ENCODE measurements around the gene DNASE2B. TPM values are rescaled to one million over a fixed set of nuclear protein-coding genes. Genes with fewer than 3 reads are reported as not detected.
"Not testable (repeated sequence)": the region's sequence is repeated elsewhere in the genome, so short reads cannot be mapped to it uniquely, and the experiment has no call there.

Gene DNASE2B
- total and polyA plus RNA-seq, 2 experiments from 2014 or later, result not detected

DNA sequence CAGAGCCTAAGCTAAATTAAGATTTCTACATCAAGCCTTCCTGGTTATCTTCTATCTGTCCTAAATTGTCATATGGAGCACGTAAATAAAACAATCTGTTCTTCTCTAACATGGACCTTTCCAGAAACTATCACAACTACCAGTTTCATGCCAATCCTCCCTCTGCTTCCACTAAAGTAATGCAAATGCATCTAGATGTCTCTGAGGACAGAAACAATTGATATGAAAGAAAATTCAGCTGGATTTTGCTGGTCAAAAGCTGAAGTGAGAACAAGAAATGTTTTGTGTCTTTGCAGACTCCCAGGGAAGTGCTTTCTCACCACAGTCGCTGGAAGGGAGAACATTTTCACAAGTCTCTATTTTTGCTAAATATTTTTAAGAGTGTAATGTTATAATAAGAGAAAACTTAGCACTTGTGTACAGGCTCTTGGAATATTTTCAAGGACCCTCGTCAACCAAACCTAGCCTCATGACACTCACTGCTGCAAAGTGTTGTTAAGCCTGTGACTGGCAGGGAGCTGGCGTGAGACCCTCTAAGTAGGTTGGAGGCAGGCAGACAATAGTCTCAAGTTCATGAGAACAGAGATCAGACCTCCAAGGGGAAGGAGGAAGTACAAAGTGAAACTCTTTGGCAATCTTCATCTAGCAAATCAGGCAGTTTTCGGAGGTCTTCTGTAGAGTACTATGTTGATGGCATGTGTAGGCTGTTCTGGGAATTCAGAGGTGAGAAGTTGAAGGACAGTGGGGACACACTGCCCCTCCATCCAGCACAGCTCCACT, 38.8 kb downstream of the DNASE2B start:
- Histone ChIP-seq H3K4me1 (ENCODE audit: insufficient read depth) (no peaks in the 10 kb centered on the region), H3K27ac (no peak overlapping the region), H3K4me2 (no peak overlapping the region), H3K27me3 (no peaks in the 10 kb centered on the region), H2AFZ (no peak overlapping the region), H4K20me1 (ENCODE audit: insufficient read depth, poor library complexity, severe bottlenecking) (no peaks in the 10 kb centered on the region), H3K9me2 (replicated peaks; ENCODE audit: insufficient read depth) (no peaks in the 10 kb centered on the region), H3K36me3 (replicated peaks; ENCODE audit: insufficient read depth, low read depth) (no peaks in the 10 kb centered on the region), H3K79me2 (no peaks in the 10 kb centered on the region), H3K9me3 (ENCODE audit: low read depth) (no peaks in the 10 kb centered on the region), H3K4me3 (no peak overlapping the region)
- DNase-seq (ENCODE audit: low spot score), result no peak
- TF ChIP-seq CTCF (IDR thresholded peaks at IDR 0.05; ENCODE audit: poor library complexity) (no peak), EZH2 (IDR thresholded peaks at IDR 0.05; ENCODE audit: borderline replicate concordance) (no peak), EZH2phosphoT487 (IDR thresholded peaks at IDR 0.05; ENCODE audit: low read depth, severe bottlenecking, unreplicated experiment) (no peak)
- WGBS (ENCODE audit: low lambda C conversion rate, missing lambda C conversion rate), result 80% methylated on average over 5 of the region's 5 CpGs

GRCh38 chr1:84442256-84442655, 44.0 kb downstream of the DNASE2B start:
- H3K4me3 ChIP-seq, result no peak overlapping the region
- peak; percentile 57 for DNase-seq (ENCODE audit: low spot score)
- no peak for TF ChIP-seq EZH2 (IDR thresholded peaks at IDR 0.05; ENCODE audit: borderline replicate concordance)
- peak; percentile 55 for TF ChIP-seq CTCF (IDR thresholded peaks at IDR 0.05; ENCODE audit: poor library complexity)
- H3K27ac ChIP-seq, result no peak overlapping the region
- H4K20me1 ChIP-seq (ENCODE audit: insufficient read depth, poor library complexity, severe bottlenecking), result no peaks in the 10 kb centered on the region
- H3K79me2 ChIP-seq, result no peaks in the 10 kb centered on the region
- no peaks in the 10 kb centered on the region for H3K36me3 ChIP-seq (replicated peaks; ENCODE audit: insufficient read depth, low read depth)
- H3K9me2 ChIP-seq (replicated peaks; ENCODE audit: insufficient read depth), result no peaks in the 10 kb centered on the region
- no peaks in the 10 kb centered on the region for H3K9me3 ChIP-seq (ENCODE audit: low read depth)
- no peaks in the 10 kb centered on the region for H3K27me3 ChIP-seq
- whole genome bisulfite sequencing (ENCODE audit: low lambda C conversion rate, missing lambda C conversion rate), result 36% methylated on average over 2 of the region's 2 CpGs
- H2AFZ ChIP-seq, result no peak overlapping the region
- H3K4me2 ChIP-seq, result no peak overlapping the region
- no peaks in the 10 kb centered on the region for H3K4me1 ChIP-seq (ENCODE audit: insufficient read depth)

DNA sequence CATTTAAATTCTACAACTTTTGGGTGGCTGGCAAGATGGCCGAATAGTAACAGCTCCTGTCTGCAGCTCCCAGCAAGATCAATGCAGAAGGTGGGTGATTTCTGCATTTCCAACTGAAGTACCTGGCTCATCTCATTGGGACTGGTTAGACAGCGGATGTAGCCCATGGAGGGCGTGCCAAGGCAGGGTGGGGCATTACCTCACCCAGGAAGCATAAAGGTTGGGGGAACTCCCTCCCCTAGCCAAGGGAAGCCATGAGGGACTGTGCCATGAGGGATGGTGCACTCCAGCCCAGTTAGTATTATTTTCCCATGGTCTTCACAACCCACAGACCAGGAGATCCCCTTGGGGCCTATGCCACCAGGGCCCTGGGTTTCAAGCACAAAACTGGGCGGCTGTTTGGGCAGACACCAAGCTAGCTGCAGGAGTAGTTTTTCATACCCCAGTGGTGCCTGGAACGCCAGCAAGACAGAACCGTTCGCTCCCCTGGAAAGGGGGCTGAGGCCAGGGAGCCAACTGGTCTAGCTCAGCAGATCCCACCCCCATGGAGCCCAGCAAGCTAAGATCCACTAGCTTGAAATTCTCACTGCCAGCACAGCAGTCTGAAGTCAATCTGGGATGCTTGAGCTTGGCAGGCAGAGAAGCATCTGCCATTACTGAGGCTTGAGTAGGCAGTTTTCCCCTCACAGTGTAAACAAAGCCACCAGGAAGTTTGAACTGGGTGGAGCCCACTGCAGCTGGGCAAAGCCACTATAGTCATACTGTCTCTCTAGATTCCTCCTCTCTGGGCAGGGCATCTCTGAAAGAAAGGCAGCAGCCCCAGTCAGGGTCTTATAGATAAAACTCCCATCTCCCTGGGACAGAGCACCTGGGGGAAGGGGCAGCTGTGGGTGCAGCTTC, 44.7 kb downstream of the DNASE2B start:
- not testable (repeated sequence) for H3K4me3 ChIP-seq; H3K4me2 ChIP-seq; H3K9me2 ChIP-seq (replicated peaks; ENCODE audit: insufficient read depth); H3K79me2 ChIP-seq; DNase-seq (ENCODE audit: low spot score); H3K27me3 ChIP-seq; H4K20me1 ChIP-seq (ENCODE audit: insufficient read depth, poor library complexity, severe bottlenecking); H3K4me1 ChIP-seq (ENCODE audit: insufficient read depth); H3K9me3 ChIP-seq (ENCODE audit: low read depth); H3K27ac ChIP-seq; H3K36me3 ChIP-seq (replicated peaks; ENCODE audit: insufficient read depth, low read depth); H2AFZ ChIP-seq
- 97% methylated on average over 7 of the region's 7 CpGs for WGBS (ENCODE audit: low lambda C conversion rate, missing lambda C conversion rate)

GRCh38 chr1:84448704-84449103, 50.4 kb downstream of the DNASE2B start:
- not testable (repeated sequence) for DNase-seq (ENCODE audit: low spot score); H3K4me2 ChIP-seq; H3K27me3 ChIP-seq; H3K9me2 ChIP-seq (replicated peaks; ENCODE audit: insufficient read depth); H3K9me3 ChIP-seq (ENCODE audit: low read depth); H4K20me1 ChIP-seq (ENCODE audit: insufficient read depth, poor library complexity, severe bottlenecking); H3K79me2 ChIP-seq; H3K36me3 ChIP-seq (replicated peaks; ENCODE audit: insufficient read depth, low read depth); H3K4me3 ChIP-seq; H3K4me1 ChIP-seq (ENCODE audit: insufficient read depth); H2AFZ ChIP-seq; H3K27ac ChIP-seq
- 93% methylated on average over 3 of the region's 3 CpGs for WGBS (ENCODE audit: low lambda C conversion rate, missing lambda C conversion rate)
